ENCODE results near the gene TRAF4.

The TRAF4 gene

GRCh38 chr17:28756049-28756804 is 12.4 kb downstream of the TRAF4 start:
- H3K27ac ChIP-seq (ENCODE audit: low read depth, low read length), result no peak overlapping the region
- no peaks in the 10 kb centered on the region for H3K79me2 ChIP-seq (ENCODE audit: control insufficient read depth, insufficient read depth, low read length)
- H3K4me3 ChIP-seq (ENCODE audit: low read length), result no peak overlapping the region
- no peak overlapping the region for H3K4ac ChIP-seq (ENCODE audit: low read depth, low read length)
- peaks cover 4% of the 10 kb centered on the region for H3K79me1 ChIP-seq (ENCODE audit: low read length)
- no peak overlapping the region for H3K18ac ChIP-seq (ENCODE audit: low read length)
- no peak overlapping the region for H4K5ac ChIP-seq (ENCODE audit: low read length)
- H2BK5ac ChIP-seq (ENCODE audit: low read length), result no peak overlapping the region
- H2BK15ac ChIP-seq (replicated peaks; ENCODE audit: low read depth), result no peak overlapping the region
- no peak overlapping the region for H4K8ac ChIP-seq (ENCODE audit: low read depth, low read length)
- H2BK120ac ChIP-seq (ENCODE audit: low read depth, low read length), result no peak overlapping the region
- no peaks in the 10 kb centered on the region for H3K27me3 ChIP-seq (ENCODE audit: insufficient read depth, low read length, poor library complexity)
- no peak overlapping the region for H3K23ac ChIP-seq (ENCODE audit: low read length)
- no peak overlapping the region for H3K9ac ChIP-seq (ENCODE audit: low read length)
- H3K36me3 ChIP-seq (ENCODE audit: control insufficient read depth, insufficient read depth, low read length), result peaks cover 7% of the 10 kb centered on the region
- no peak overlapping the region for H3K56ac ChIP-seq (ENCODE audit: low read length)
- no peak overlapping the region for H2AK5ac ChIP-seq (ENCODE audit: low read length)
- peaks cover 3% of the 10 kb centered on the region for H3K4me1 ChIP-seq (ENCODE audit: control insufficient read depth, low read depth, low read length)
- H3K4me2 ChIP-seq (ENCODE audit: low read length), result no peak overlapping the region
- no peak for DNase-seq
- no CpG with 5 or more reads among the region's 5 CpGs for WGBS (ENCODE audit: extremely low coverage, insufficient coverage, low lambda C conversion rate)

GRCh38 chr17:28758411-28759121 is 14.8 kb downstream of the TRAF4 start:
- H3K36me3 ChIP-seq (ENCODE audit: control insufficient read depth, insufficient read depth, low read length), result peaks cover 2% of the 10 kb centered on the region
- no peak overlapping the region for H3K4me2 ChIP-seq (ENCODE audit: low read length)
- no peak overlapping the region for H4K8ac ChIP-seq (ENCODE audit: low read depth, low read length)
- H3K27me3 ChIP-seq (ENCODE audit: insufficient read depth, low read length, poor library complexity), result no peaks in the 10 kb centered on the region
- no peak for DNase-seq
- H4K5ac ChIP-seq (ENCODE audit: low read length), result no peak overlapping the region
- no peak overlapping the region for H2BK5ac ChIP-seq (ENCODE audit: low read length)
- peaks cover 1% of the 10 kb centered on the region for H3K79me2 ChIP-seq (ENCODE audit: control insufficient read depth, insufficient read depth, low read length)
- no peak overlapping the region for H3K27ac ChIP-seq (ENCODE audit: low read depth, low read length)
- H3K79me1 ChIP-seq (ENCODE audit: low read length), result peaks cover 7% of the 10 kb centered on the region
- H3K4me3 ChIP-seq (ENCODE audit: low read length), result no peak overlapping the region
- H3K56ac ChIP-seq (ENCODE audit: low read length), result no peak overlapping the region
- WGBS (ENCODE audit: extremely low coverage, insufficient coverage, low lambda C conversion rate), result no CpG with 5 or more reads among the region's 32 CpGs
- peaks cover 10% of the 10 kb centered on the region for H3K4me1 ChIP-seq (ENCODE audit: control insufficient read depth, low read depth, low read length)
- no peak overlapping the region for H2AK5ac ChIP-seq (ENCODE audit: low read length)
- H3K18ac ChIP-seq (ENCODE audit: low read length), result no peak overlapping the region
- H3K4ac ChIP-seq (ENCODE audit: low read depth, low read length), result no peak overlapping the region
- H3K9ac ChIP-seq (ENCODE audit: low read length), result no peak overlapping the region
- no peak overlapping the region for H2BK120ac ChIP-seq (ENCODE audit: low read depth, low read length)
- no peak overlapping the region for H3K23ac ChIP-seq (ENCODE audit: low read length)
- no peak overlapping the region for H2BK15ac ChIP-seq (replicated peaks; ENCODE audit: low read depth)

DNA sequence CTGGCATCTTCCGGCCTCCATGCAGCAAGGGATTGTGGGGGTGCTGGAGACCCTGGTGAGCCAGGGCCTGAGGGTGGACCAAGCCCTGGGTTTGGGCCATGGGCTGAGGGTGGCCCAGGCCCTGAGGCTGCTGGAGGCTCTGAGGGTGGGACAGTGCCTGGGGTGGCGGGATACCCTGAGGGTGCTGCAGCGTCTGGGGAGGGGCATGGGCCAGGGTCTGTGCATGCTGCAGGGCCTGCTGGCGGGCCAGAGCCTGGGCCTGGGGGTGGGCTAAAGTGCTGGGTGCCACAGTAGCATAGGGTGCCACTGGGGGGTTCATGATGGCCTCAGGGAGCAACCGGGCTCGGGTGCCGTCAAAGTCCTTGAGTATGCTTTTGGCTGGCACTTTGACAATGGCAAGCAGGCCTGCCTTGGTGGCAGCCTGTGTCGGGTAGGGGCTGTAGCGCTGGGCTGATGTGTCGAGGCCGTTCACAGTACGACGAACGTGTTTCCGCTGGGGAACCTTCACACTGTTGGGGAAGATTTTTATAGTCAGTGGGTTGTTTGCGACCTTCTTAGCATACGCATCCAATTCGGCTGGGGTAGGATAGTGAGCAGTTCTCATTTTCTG is 15.6 kb downstream of the TRAF4 start:
- Histone ChIP-seq H3K23ac (ENCODE audit: low read length) (no peak overlapping the region), H3K27me3 (ENCODE audit: insufficient read depth, low read length, poor library complexity) (no peaks in the 10 kb centered on the region), H2AK5ac (ENCODE audit: low read length) (no peak overlapping the region), H3K27ac (ENCODE audit: low read depth, low read length) (no peak overlapping the region), H3K18ac (ENCODE audit: low read length) (no peak overlapping the region), H4K8ac (ENCODE audit: low read depth, low read length) (no peak overlapping the region), H3K4me2 (ENCODE audit: low read length) (no peak overlapping the region), H3K4me1 (ENCODE audit: control insufficient read depth, low read depth, low read length) (peaks cover 10% of the 10 kb centered on the region), H3K9ac (ENCODE audit: low read length) (no peak overlapping the region), H3K4me3 (ENCODE audit: low read length) (no peak overlapping the region), H3K79me2 (ENCODE audit: control insufficient read depth, insufficient read depth, low read length) (peaks cover 2% of the 10 kb centered on the region), H3K36me3 (ENCODE audit: control insufficient read depth, insufficient read depth, low read length) (peaks cover 2% of the 10 kb centered on the region), H2BK15ac (replicated peaks; ENCODE audit: low read depth) (no peak overlapping the region), H3K79me1 (ENCODE audit: low read length) (peaks cover 8% of the 10 kb centered on the region), H4K5ac (ENCODE audit: low read length) (no peak overlapping the region), H2BK120ac (ENCODE audit: low read depth, low read length) (no peak overlapping the region), H2BK5ac (ENCODE audit: low read length) (no peak overlapping the region), H3K4ac (ENCODE audit: low read depth, low read length) (no peak overlapping the region), H3K56ac (ENCODE audit: low read length) (no peak overlapping the region)
- no CpG with 5 or more reads among the region's 18 CpGs for WGBS (ENCODE audit: extremely low coverage, insufficient coverage, low lambda C conversion rate)
- DNase-seq, result no peak

DNA sequence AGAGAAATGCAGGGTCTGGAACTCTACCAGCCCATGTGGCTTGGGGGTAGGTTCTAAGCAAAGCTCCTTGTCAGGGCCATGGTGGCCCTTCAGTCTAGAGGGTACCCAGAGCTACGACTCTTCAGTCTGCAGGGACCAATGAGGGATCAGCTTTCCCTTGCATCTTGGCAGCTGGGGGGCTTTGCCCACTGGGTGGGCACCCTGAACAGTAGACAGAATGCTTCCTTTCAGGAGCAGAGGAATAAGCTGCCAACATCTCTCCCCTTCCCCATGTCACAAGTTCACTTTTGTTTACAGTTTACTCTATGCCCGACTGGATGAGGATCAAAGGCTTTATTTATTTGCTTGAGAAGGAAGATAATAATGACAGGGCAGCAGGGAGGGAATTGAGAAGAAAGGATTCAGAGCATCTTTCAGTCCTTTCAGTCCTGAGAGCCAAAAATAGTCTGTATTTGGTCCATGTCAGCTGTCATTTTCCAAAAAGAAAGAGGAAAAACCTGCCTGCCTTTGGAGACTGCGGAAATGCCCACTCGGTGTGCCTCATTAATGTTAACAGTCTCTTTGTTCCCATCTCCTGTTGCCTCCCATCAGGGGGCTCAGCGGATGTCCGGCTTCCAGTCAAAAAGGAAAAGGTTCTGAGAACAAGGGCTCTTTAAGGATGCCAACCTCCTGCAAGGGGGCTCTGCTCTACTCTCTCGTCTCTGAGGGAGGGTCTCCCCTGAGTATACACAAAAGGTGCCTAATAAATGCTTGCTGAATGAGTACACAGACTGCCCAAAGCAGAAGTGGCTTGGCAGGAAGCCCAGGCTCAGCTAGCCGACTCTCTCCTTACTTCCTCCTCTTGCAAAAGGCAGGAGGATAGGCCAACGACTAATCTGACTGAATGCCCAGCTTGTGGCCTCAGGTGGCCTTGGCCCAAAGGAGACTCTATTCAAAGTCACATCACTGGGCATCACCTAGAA is 17.1 kb downstream of the TRAF4 start:
- H3K18ac ChIP-seq (ENCODE audit: low read length), result peak overlapping the region; percentile 33
- DNase-seq, result peak; percentile 82
- no peak overlapping the region for H3K4me3 ChIP-seq (ENCODE audit: low read length)
- peak overlapping the region; percentile 82 for H3K27ac ChIP-seq (ENCODE audit: low read depth, low read length)
- no peak overlapping the region for H3K23ac ChIP-seq (ENCODE audit: low read length)
- H3K56ac ChIP-seq (ENCODE audit: low read length), result peak overlapping the region; percentile 64
- H3K4me1 ChIP-seq (ENCODE audit: control insufficient read depth, low read depth, low read length), result peaks cover 10% of the 10 kb centered on the region
- peak overlapping the region; percentile 44 for H2BK5ac ChIP-seq (ENCODE audit: low read length)
- no peaks in the 10 kb centered on the region for H3K27me3 ChIP-seq (ENCODE audit: insufficient read depth, low read length, poor library complexity)
- H3K9ac ChIP-seq (ENCODE audit: low read length), result peak overlapping the region; percentile 8
- H2AK5ac ChIP-seq (ENCODE audit: low read length), result no peak overlapping the region
- H3K79me2 ChIP-seq (ENCODE audit: control insufficient read depth, insufficient read depth, low read length), result peaks cover 2% of the 10 kb centered on the region
- H3K4ac ChIP-seq (ENCODE audit: low read depth, low read length), result peak overlapping the region; percentile 44
- no peak overlapping the region for H4K8ac ChIP-seq (ENCODE audit: low read depth, low read length)
- no CpG with 5 or more reads among the region's 9 CpGs for whole genome bisulfite sequencing (ENCODE audit: extremely low coverage, insufficient coverage, low lambda C conversion rate)
- H3K4me2 ChIP-seq (ENCODE audit: low read length), result no peak overlapping the region
- H3K36me3 ChIP-seq (ENCODE audit: control insufficient read depth, insufficient read depth, low read length), result peaks cover 2% of the 10 kb centered on the region
- peaks cover 8% of the 10 kb centered on the region for H3K79me1 ChIP-seq (ENCODE audit: low read length)
- no peak overlapping the region for H2BK15ac ChIP-seq (replicated peaks; ENCODE audit: low read depth)
- no peak overlapping the region for H4K5ac ChIP-seq (ENCODE audit: low read length)
- H2BK120ac ChIP-seq (ENCODE audit: low read depth, low read length), result no peak overlapping the region

GRCh38 chr17:28763137-28763799 is 19.5 kb downstream of the TRAF4 start:
- Histone ChIP-seq H2BK15ac (replicated peaks; ENCODE audit: low read depth) (no peak overlapping the region), H3K4me3 (ENCODE audit: low read length) (no peak overlapping the region), H3K23ac (ENCODE audit: low read length) (no peak overlapping the region), H4K8ac (ENCODE audit: low read depth, low read length) (no peak overlapping the region), H3K79me1 (ENCODE audit: low read length) (peaks cover 9% of the 10 kb centered on the region), H3K27ac (ENCODE audit: low read depth, low read length) (no peak overlapping the region), H2BK120ac (ENCODE audit: low read depth, low read length) (no peak overlapping the region), H2BK5ac (ENCODE audit: low read length) (no peak overlapping the region), H3K36me3 (ENCODE audit: control insufficient read depth, insufficient read depth, low read length) (peaks cover 2% of the 10 kb centered on the region), H3K4ac (ENCODE audit: low read depth, low read length) (no peak overlapping the region), H3K27me3 (ENCODE audit: insufficient read depth, low read length, poor library complexity) (no peaks in the 10 kb centered on the region), H3K4me2 (ENCODE audit: low read length) (no peak overlapping the region), H3K79me2 (ENCODE audit: control insufficient read depth, insufficient read depth, low read length) (peaks cover 2% of the 10 kb centered on the region), H2AK5ac (ENCODE audit: low read length) (no peak overlapping the region), H4K5ac (ENCODE audit: low read length) (no peak overlapping the region), H3K56ac (ENCODE audit: low read length) (no peak overlapping the region), H3K4me1 (ENCODE audit: control insufficient read depth, low read depth, low read length) (peaks cover 10% of the 10 kb centered on the region), H3K9ac (ENCODE audit: low read length) (no peak overlapping the region), H3K18ac (ENCODE audit: low read length) (no peak overlapping the region)
- no peak for DNase-seq
- no CpG with 5 or more reads among the region's 1 CpG for WGBS (ENCODE audit: extremely low coverage, insufficient coverage, low lambda C conversion rate)
